Myometrial cell (primary cell): ENCODE results near the gene BCL2L12. TPM values are rescaled to one million over a fixed set of nuclear protein-coding genes. Genes with fewer than 3 reads are reported as not detected.

Source experiments
- total RNA-seq: library from RNA; depleted of rRNA; stranded (reverse); fragments of >200 nt; gene quantifications from 2 replicates; pipeline ENCODE4 v1.2.3, GENCODE V29; 2015

BCL2L12 gene, protein sequence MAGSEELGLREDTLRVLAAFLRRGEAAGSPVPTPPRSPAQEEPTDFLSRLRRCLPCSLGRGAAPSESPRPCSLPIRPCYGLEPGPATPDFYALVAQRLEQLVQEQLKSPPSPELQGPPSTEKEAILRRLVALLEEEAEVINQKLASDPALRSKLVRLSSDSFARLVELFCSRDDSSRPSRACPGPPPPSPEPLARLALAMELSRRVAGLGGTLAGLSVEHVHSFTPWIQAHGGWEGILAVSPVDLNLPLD
- total RNA-seq: 25.7 and 36.3 TPM in 2 replicates

DNA sequence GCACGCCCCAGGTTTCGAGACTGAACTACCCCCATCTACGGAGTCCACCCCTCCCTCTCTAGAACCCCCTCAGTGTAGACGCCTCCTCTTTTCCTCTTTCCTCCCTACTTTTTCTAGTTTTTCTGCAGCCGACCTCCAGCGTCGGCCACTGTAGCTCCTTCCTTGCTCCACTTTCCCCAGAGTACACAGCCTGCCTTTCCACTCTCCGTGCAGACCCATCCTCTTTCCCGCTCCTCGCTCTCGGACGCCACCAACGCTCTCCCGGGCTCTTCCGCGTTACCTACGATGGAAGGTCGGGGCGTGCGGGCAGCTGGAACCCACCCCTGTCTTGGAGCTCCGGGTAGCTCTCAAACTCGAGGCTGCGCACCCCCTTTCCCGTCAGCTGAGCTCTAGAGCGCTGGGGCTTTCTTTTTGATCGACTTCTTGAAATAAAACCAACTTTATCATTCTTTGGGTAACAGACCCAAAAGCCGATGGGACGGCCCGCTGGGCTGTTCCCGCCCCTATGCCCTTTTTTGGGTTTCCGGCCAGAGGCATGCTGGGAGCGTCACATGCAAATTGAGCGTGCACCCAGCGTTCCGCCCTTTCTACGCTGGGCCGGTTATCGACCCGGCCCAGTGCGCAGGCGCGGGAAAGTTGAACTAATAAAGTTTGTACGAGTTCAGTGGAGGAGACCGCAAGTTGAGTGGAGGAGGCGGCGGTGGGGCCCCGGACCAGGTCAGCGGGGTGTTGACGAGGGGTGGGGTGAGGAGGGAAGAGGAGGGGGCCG, at the start of gene BCL2L12, which contains the start of gene IRF3:
BCL2L12 (plus strand) TSS at position 583 of the 769 bp plus-strand sequence. CDS start 760 bp downstream, outside the sequence.
IRF3 (minus strand) TSS at position 507 of the 769 bp plus-strand sequence. CDS start 1,019 bp downstream, outside the sequence.

DNA sequence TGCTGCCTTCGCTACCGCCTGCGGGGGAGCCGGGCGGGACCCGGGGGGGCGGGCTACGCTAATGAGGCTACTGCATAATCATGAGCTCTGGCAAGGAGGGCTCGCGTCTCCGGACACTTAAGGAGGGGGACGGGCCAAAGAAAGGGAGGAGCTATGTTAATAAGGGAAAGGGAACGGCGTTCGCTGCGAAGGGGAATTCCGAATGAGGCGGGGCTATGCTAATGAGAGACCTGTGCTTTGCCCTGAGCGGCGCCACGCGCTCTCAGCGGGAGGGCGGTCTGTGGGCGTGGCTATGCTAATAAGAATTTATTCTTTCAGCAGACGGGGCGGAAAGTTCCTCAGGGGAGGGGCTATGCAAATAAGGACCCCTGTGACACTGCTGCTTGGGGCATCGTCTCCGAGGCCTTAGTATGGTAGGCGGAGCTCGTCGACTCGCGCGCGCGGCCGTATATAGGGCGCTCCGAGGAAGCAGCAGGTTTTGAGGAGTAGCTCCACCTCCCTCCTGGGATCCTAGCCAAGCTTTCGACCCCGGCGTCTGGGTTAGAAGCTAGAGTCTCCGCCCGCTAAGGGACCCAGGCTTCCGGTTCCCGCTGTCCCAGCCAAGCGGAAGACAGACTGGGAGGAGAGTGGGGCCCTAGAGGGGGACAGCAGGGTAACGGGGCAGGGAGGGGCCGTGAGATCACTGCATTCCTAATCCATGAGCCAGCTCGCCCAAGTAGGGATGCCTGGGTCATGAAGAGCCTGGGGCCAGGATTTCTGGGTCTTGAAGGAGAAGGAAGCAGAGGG, 25.4 kb upstream of the BCL2L12 start, which contains the start of gene RRAS:
RRAS (minus strand) TSS at position 31 of the 786 bp plus-strand sequence. CDS start 45 bp downstream, outside the sequence.

DNA sequence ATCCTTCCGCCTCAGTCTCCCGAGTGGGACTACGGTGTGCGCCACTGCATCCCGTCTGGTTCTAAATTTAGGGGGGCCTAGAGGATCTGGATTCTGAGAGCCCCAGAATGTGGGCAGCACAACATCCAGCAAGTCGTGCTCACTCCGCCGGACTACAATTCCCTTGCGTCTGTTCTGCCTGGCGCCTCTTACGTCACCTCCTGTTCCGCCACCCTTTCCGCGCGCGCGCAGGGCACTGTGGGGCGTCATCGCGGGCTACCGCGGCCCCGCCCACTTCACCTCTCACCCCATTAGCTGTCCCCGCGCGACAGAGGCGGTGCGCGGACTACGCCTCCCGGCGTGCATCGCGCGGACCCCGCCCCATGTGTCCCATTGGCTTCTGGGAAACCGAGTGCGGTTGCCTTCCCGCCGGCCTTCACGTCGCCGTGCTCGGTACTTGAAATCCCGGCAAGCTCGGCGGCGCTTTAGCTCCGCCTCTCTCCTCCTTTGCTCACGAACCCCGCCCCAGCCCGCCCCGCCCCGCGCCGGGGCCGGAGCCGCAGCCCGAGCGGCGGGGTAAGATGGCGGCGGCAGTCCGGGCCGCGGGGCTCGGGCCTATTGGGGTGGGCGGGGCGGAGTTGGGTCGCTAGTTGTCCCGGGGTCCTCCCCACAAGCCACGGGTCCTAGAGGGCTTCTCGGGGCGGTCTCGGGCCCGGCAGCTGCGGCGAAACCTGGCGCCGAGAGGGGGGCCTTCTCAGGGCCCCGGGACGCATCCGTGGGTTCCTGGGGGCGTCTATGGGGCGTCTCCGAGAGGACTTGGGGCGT, 23.8 kb upstream of the BCL2L12 start, which contains the start of gene SCAF1:
SCAF1 (plus strand) TSS at position 522 of the 804 bp plus-strand sequence. CDS start 2,818 bp downstream, outside the sequence.

DNA sequence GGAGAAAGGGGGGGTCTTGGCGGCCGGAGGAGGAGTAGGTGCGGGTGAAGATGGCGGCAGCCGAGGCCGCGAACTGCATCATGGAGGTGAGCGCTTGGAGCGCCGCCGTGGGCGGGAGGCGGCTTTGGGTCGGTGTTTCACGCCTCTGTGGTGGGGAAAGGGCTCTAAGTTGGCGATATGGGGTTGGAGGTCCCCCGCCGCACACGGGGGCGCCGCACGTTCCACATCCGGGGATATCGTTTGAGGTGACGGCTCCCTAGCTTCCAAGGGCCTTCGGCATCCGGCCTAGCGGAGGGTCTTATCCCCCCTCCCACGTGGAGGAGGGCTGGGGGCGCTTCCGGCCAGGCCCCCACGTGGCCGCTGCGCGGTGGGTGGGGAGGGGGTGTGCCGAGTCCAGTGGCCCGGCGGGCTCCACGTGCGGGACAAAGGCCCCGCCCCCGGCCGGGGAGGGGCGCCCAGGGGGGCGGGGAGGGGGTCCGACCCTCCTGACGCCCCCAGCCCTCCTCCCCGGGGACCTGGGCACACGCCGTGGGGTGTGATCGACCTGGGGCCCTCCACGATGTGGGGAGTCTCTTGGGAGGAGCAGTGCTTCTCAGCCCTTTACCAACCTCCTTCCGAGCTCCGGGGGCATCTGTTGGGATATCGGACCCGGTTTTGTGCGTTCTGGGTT, 11.6 kb downstream of the BCL2L12 start, which contains the start of gene PRMT1:
PRMT1 (plus strand) TSS at position 41 of the 670 bp plus-strand sequence; CDS start at position 51, 10 bp downstream.

DNA sequence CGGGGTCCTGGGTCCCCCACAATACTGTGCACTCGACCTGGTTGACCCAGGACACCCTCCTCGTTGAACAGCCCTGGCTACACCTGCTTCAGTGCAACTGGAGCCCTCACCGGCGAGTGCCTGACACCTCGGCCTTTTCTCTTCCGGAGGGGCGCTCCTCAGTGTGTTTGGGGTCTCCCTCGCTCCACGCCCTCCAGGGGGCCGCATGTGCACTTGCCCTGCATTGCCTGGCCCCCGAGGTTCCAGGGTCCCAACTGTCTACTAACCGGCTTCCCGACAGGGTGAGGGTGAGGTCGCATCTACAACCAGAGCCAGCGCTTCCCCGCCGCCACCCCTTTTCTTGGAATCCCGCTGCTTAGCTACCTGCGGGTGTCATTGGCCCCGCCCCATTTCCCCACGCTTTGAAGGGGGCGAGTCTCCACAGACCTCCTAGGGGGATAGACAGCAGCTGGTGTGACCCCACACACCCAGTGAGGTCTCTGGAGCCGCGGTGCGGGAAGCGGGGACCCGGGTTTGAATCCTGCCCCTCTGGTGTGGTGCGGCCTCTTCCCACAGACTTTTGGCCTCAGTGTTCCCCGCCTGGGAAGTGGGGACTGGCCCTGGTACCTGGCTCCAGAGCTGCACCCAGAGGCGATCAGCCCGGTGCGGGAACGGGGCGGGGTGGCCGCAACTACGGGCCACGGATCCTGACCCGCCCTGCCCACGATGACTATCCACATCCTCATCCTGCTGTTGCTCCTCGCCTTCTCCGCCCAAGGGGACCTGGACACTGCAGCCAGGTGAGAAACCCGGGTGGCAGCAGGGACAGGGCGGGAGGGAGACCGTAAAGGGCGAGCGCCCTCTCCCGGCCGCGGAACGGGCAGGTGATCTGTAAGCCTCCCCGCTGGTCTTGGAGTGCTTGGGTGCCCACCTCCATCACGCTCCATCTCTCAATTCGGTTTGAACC, 23.7 kb downstream of the BCL2L12 start, which contains the start of gene ADM5:
ADM5 (plus strand) TSS at position 462 of the 946 bp plus-strand sequence; CDS start at position 706, 244 bp downstream.

DNA sequence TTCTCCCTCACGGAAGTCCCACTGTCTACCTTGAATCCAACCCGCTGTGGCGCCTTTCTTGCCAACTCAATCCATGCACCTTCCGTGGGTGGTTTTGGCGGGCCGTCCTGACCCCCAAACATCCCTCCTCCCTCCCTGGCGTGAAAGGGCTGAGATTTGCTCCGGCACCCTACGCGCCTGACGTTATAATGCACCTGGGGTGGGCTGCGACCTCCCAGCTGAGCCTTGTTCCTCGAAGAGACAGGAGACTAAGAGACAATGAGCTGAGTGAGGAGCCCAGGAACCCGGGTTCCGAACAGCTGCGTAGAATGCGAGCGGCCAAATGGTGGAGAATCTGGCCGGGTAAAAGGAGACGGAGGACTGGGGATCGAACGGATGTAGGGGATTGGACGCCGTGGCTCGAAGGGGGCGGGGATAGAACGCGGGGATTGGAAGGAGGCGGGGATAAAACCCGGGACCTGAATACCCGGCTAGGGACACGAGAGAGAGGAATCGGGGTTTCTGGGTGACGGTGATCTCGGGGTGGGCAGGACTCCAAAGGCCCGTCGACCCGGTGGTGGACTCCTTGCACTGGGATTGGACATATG, 25.0 kb downstream of the BCL2L12 start, which contains the start of gene CPT1C:
CPT1C (plus strand) TSS at position 461 of the 587 bp plus-strand sequence. CDS start 1,137 bp downstream, outside the sequence.

Other genes with a start within 250 kb of the BCL2L12 start
- not detected in 2 replicates for gene PTH2, start 242.5 kb upstream of the BCL2L12 start, total RNA-seq
- gene GFY, start 240.5 kb upstream of the BCL2L12 start, total RNA-seq: not detected in 2 replicates
- gene SLC17A7, start 224.4 kb upstream of the BCL2L12 start, total RNA-seq: not detected in 2 replicates
- 93.2 and 112 TPM in 2 replicates for gene PIH1D1, start 214.1 kb upstream of the BCL2L12 start, total RNA-seq
- 27.1 and 38.6 TPM in 2 replicates for gene ALDH16A1, start 212.7 kb upstream of the BCL2L12 start, total RNA-seq
- 6.2 and 10.1 TPM in 2 replicates for gene FLT3LG, start 191.7 kb upstream of the BCL2L12 start, total RNA-seq
- 2,357 and 3,559 TPM in 2 replicates for gene RPL13A, start 178.3 kb upstream of the BCL2L12 start, total RNA-seq
- gene RPS11, start 169.5 kb upstream of the BCL2L12 start, total RNA-seq: 3,022 and 4,072 TPM in 2 replicates
- gene FCGRT, start 153.3 kb upstream of the BCL2L12 start, total RNA-seq: 37.0 and 60.0 TPM in 2 replicates
- gene RCN3, start 137.9 kb upstream of the BCL2L12 start, total RNA-seq: 271 and 307 TPM in 2 replicates
- 76.1 and 83.6 TPM in 2 replicates for gene NOSIP, start 85.4 kb upstream of the BCL2L12 start, total RNA-seq
- 0.71 TPM in 1 of 2 replicates, not detected in the other for gene PRRG2, start 84.6 kb upstream of the BCL2L12 start, total RNA-seq
- gene PRR12, start 74.8 kb upstream of the BCL2L12 start, total RNA-seq: 3.9 and 4.0 TPM in 2 replicates
- 111 and 138 TPM in 2 replicates for gene RRAS, start 25.8 kb upstream of the BCL2L12 start, total RNA-seq
- gene SCAF1, start 23.7 kb upstream of the BCL2L12 start, total RNA-seq: 22.9 and 30.3 TPM in 2 replicates
- 61.7 and 64.0 TPM in 2 replicates for gene IRF3, start 76 bp upstream of the BCL2L12 start, total RNA-seq
- gene PRMT1, start 11.3 kb downstream of the BCL2L12 start, total RNA-seq: 423 and 449 TPM in 2 replicates
- 0.86 and 2.3 TPM in 2 replicates for gene ADM5, start 23.7 kb downstream of the BCL2L12 start, total RNA-seq
- gene CPT1C, start 25.2 kb downstream of the BCL2L12 start, total RNA-seq: 35.7 and 43.8 TPM in 2 replicates
- gene TSKS, start 97.4 kb downstream of the BCL2L12 start, total RNA-seq: 0.18 and 0.58 TPM in 2 replicates
- gene AP2A1, start 101.1 kb downstream of the BCL2L12 start, total RNA-seq: 163 and 186 TPM in 2 replicates
- 24.1 and 28.8 TPM in 2 replicates for gene FUZ, start 147.4 kb downstream of the BCL2L12 start, total RNA-seq
- 26.2 and 27.3 TPM in 2 replicates for gene MED25, start 152.4 kb downstream of the BCL2L12 start, total RNA-seq
- 67.3 and 98.9 TPM in 2 replicates for gene PTOV1, start 185.2 kb downstream of the BCL2L12 start, total RNA-seq
- gene PNKP, start 201.6 kb downstream of the BCL2L12 start, total RNA-seq: 52.5 and 76.4 TPM in 2 replicates
- 27.6 and 37.5 TPM in 2 replicates for gene AKT1S1, start 211.4 kb downstream of the BCL2L12 start, total RNA-seq
- gene TBC1D17, start 211.8 kb downstream of the BCL2L12 start, total RNA-seq: 26.2 and 48.1 TPM in 2 replicates
- not detected in 2 replicates for gene IL4I1, start 231.0 kb downstream of the BCL2L12 start, total RNA-seq